ENCODE measurements around the gene TBC1D5.

DNA sequence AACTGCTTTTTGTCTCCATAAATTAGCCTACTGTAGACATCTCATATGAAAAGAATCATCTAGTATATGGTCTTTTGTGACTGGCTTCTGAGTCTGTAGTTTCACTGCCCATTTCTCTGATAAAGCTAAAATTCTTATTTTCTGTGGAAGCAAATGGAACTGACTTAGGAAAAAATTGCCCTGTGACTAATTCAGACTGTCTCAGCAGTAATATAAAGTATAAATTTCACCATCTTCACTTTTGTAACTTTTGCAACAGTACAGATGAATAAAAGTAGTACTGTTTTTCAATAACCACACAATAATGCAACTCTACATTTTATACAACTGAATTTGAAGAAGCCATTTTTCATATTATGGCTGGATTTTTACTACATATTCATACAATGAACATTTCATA lies 104.1 kb downstream of the TBC1D5 start:
- TF ChIP-seq, protein P1, sequence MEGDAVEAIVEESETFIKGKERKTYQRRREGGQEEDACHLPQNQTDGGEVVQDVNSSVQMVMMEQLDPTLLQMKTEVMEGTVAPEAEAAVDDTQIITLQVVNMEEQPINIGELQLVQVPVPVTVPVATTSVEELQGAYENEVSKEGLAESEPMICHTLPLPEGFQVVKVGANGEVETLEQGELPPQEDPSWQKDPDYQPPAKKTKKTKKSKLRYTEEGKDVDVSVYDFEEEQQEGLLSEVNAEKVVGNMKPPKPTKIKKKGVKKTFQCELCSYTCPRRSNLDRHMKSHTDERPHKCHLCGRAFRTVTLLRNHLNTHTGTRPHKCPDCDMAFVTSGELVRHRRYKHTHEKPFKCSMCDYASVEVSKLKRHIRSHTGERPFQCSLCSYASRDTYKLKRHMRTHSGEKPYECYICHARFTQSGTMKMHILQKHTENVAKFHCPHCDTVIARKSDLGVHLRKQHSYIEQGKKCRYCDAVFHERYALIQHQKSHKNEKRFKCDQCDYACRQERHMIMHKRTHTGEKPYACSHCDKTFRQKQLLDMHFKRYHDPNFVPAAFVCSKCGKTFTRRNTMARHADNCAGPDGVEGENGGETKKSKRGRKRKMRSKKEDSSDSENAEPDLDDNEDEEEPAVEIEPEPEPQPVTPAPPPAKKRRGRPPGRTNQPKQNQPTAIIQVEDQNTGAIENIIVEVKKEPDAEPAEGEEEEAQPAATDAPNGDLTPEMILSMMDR (IDR thresholded peaks at IDR 0.05), result no peak
- TF ChIP-seq EZH2 (IDR thresholded peaks at IDR 0.05), result no peak
- TF ChIP-seq EZH2phosphoT487 (IDR thresholded peaks at IDR 0.05), result no peak

All from neural progenitor cell (in vitro differentiated cells).